Endothelial cell of umbilical vein (primary cell): ENCODE measurements around the gene ZSCAN2.

Experiments
- CTCF ChIP-seq, 2 donors: IDR thresholded peaks; 1 replicate in 1 of 2; 2 replicates in 1 of 2; pipeline ENCODE4 v1.5.1; 2011; ENCODE audit warnings: low read length in 2 of 2, mild to moderate bottlenecking in 2 of 2, moderate library complexity in 2 of 2, control low read depth in 1 of 2, inconsistent platforms in 1 of 2, low read depth in 1 of 2; ENCODE audit not compliant: insufficient read depth in 1 of 2; ENCODE audit errors: extremely low read depth in 1 of 2
- JUN ChIP-seq: IDR thresholded peaks from 2 replicates; pipeline ENCODE4 v1.6.1; 2011; ENCODE audit warnings: borderline replicate concordance, low read depth; ENCODE audit not compliant: insufficient read length, insufficient read depth
- POLR2A ChIP-seq: IDR thresholded peaks from 2 replicates; pipeline ENCODE4 v1.6.1; 2012; ENCODE audit warnings: low read depth, mild to moderate bottlenecking, control low read depth, low read length
- POLR2AphosphoS5 ChIP-seq: IDR thresholded peaks from 2 replicates; pipeline ENCODE4 v1.6.1; 2012; ENCODE audit warnings: low read depth, mild to moderate bottlenecking, control low read depth, low read length, moderate library complexity; ENCODE audit not compliant: insufficient read depth

DNA sequence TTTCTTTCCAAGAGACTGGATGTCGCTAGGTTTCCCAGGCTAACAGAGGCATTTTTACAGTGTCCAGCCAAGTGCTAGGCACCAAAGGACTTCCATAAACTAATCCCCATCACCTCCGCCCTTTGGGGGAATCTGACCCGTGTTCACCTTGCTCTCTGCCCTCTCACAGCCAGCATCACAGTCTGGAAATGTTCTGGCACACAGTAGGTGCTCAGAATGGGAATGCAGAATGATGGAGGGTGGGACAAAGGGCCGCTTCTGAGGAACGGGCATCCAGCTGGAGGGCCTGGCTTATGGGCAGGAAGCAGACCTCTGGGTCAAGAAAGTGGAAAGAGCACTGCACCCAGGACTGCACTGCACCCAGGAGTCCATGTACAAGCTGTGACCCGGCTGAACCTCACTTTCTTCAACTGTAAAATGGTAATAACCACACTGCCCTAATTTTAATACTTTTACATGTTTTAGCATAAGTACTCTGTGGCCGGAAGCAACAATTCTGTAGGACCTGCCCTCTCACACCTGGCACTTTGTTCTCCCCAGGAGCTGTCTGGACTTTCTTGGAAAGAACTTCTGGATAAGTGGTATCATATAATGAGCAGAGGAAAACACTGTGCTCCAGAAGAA lies 58.1 kb downstream of the ZSCAN2 start:
- TF ChIP-seq CTCF (IDR thresholded peaks at IDR 0.05; ENCODE audit: extremely low read depth in 1 of 2, insufficient read depth in 1 of 2, low read depth in 1 of 2, low read length in 2 of 2) (no peak), POLR2AphosphoS5 (no peak), POLR2A (no peak), JUN (no peak)
